GM12878 (cell line): ENCODE data around the gene PTPN14. TPM values are rescaled to one million over a fixed set of nuclear protein-coding genes. Genes with fewer than 3 reads are reported as not detected.

Experiments used
- ATAC-seq: fragments of 200-7000 bp; cut with Tn5 transposase; 3 replicates; pipeline ENCODE4 v1.9.1; 2020; ENCODE audit warnings: mild to moderate bottlenecking, moderate library complexity
- BruUV-seq: library from RNA; stranded (reverse); fragments of 400-500 nt; replicated peaks from 2 replicates; lab custom pipeline; 2021; lab: Mats Ljungman, UMichigan
- CTCF ChIA-PET: fragments of 300-600 bp; sonication (Branson Sonifier 250); formaldehyde crosslinking; extraction: SDS; loops from one replicate; lab custom pipeline; 2021; ENCODE audit warnings: inconsistent platforms; lab: Yijun Ruan, JAX
- POLR2A ChIA-PET: fragments of 350-600 bp; formaldehyde crosslinking; extraction: SDS; loops from one replicate; lab custom pipeline; 2021; ENCODE audit warnings: inconsistent platforms; lab: Charles Lee
- RAD21 ChIA-PET: fragments of 300-600 bp; sonication (Branson Sonifier 250); formaldehyde crosslinking; loops from one replicate; lab custom pipeline; 2023; ENCODE audit warnings: antibody characterized with exemption; ENCODE audit not compliant: unreplicated experiment; lab: Charles Lee
- SMC1A ChIA-PET: fragments of 300-600 bp; sonication (Branson Sonifier 250); formaldehyde crosslinking; loops from one replicate; lab custom pipeline; 2023; ENCODE audit not compliant: unreplicated experiment, uncharacterized antibody; lab: Charles Lee
- DNase-seq: peaks from one replicate; pipeline ENCODE4 v3.0.0-alpha.2; 2011; ENCODE audit warnings: low read depth, low spot score
- FAIRE-seq: peaks from 3 replicates; lab custom pipeline; 2011; peaks lifted over from hg19 to GRCh38; lab: Jason Lieb, UNC
- H2AFZ ChIP-seq: 2 replicates; pipeline ENCODE4 v1.6.0; 2011; ENCODE audit warnings: low read depth, low read length, control low read depth; ENCODE audit not compliant: control insufficient read depth
- H3K27ac ChIP-seq: 2 replicates; pipeline ENCODE4 v1.5.1; 2011; ENCODE audit warnings: control low read depth; ENCODE audit not compliant: control insufficient read depth, insufficient read depth
- H3K27me3 ChIP-seq, 2 experiments: replicated peaks in 1 of 2; 2 replicates each; pipeline versions ENCODE4 v1.6.0 to v1.6.1; 2011; ENCODE audit warnings: low read length in 1 of 2; ENCODE audit not compliant: control insufficient read depth in 2 of 2, insufficient read depth in 2 of 2
- H3K36me3 ChIP-seq, 2 experiments: 2 replicates each; pipeline ENCODE4 v1.5.1; 2011; ENCODE audit warnings: low read length in 1 of 2; ENCODE audit not compliant: control insufficient read depth in 2 of 2, insufficient read depth in 2 of 2
- H3K4me1 ChIP-seq: 2 replicates; pipeline ENCODE4 v1.6.1; 2011; ENCODE audit warnings: mild to moderate bottlenecking, low read length, moderate library complexity, mixed read lengths; ENCODE audit not compliant: control insufficient read depth, insufficient read depth
- H3K4me2 ChIP-seq: 2 replicates; pipeline ENCODE4 v1.6.0; 2011; ENCODE audit warnings: control low read depth; ENCODE audit not compliant: control insufficient read depth, insufficient read depth
- H3K4me3 ChIP-seq: fragments of 200-600 bp; sonication (generic); 2 replicates; pipeline ENCODE4 v1.5.1; 2016
- H3K79me2 ChIP-seq: 2 replicates; pipeline ENCODE4 v1.6.0; 2011; ENCODE audit warnings: low read length; ENCODE audit not compliant: control insufficient read depth, insufficient read depth
- H3K9ac ChIP-seq: 2 replicates; pipeline ENCODE4 v1.8.0; 2011; ENCODE audit warnings: low read length, control low read depth, mixed read lengths; ENCODE audit not compliant: control insufficient read depth, insufficient read depth
- H3K9me3 ChIP-seq: replicated peaks from 3 replicates; pipeline ENCODE4 v1.5.1; 2011; ENCODE audit warnings: mild to moderate bottlenecking, low read length; ENCODE audit not compliant: control insufficient read depth, insufficient read depth
- H4K20me1 ChIP-seq: 2 replicates; pipeline ENCODE4 v1.6.0; 2011; ENCODE audit not compliant: control insufficient read depth, insufficient read depth
- E2F8 ChIP-seq: fragments of 450-650 bp; IDR thresholded peaks from 2 replicates; pipeline ENCODE4 v1.6.1; 2018; ENCODE audit warnings: mild to moderate bottlenecking, low read depth, moderate library complexity; ENCODE audit not compliant: partially characterized antibody
- NFYA ChIP-seq: IDR thresholded peaks from 2 replicates; pipeline ENCODE4 v1.6.1; 2011; ENCODE audit warnings: low read depth, mild to moderate bottlenecking, low read length, improper control_type of control experiment, borderline replicate concordance
- PAX5 ChIP-seq: IDR thresholded peaks from 2 replicates; pipeline ENCODE4 v1.6.1; 2011; ENCODE audit warnings: low read depth, low read length, borderline replicate concordance
- RB1 ChIP-seq: fragments of 450-650 bp; formaldehyde crosslinking; IDR thresholded peaks from 2 replicates; pipeline ENCODE4 v1.6.1; 2017; ENCODE audit warnings: mild to moderate bottlenecking, borderline replicate concordance
- SMC3 ChIP-seq: IDR thresholded peaks from 2 replicates; pipeline ENCODE4 v1.6.1; 2011; ENCODE audit warnings: low read length, improper control_type of control experiment, borderline replicate concordance
- SREBF1 ChIP-seq: IDR thresholded peaks from 2 replicates; pipeline ENCODE4 v1.6.1; 2012; ENCODE audit warnings: mild to moderate bottlenecking, low read length
- ZBTB4 ChIP-seq: fragments of 450-650 bp; formaldehyde crosslinking; IDR thresholded peaks from 2 replicates; pipeline ENCODE4 v1.4.0; 2022; ENCODE audit warnings: mild to moderate bottlenecking, moderate library complexity
- ZNF274 ChIP-seq: IDR thresholded peaks from one replicate; pipeline ENCODE4 v1.8.0; 2011; ENCODE audit not compliant: insufficient read length, insufficient read depth
- ZSCAN29 ChIP-seq: fragments of 450-650 bp; IDR thresholded peaks from 2 replicates; pipeline ENCODE4 v1.6.1; 2017; ENCODE audit warnings: mild to moderate bottlenecking, moderate library complexity
- WGBS: methylation state at CpG from one replicate; pipeline ENCODE4 v1.1.6; 2016; ENCODE audit warnings: low lambda C conversion rate; ENCODE audit not compliant: insufficient replicate concordance, insufficient coverage; ENCODE audit errors: missing lambda C conversion rate; 5-methylcytosine and 5-hydroxymethylcytosine counted together
- in situ Hi-C: fragments of 300-500 bp; cut with MboI; formaldehyde crosslinking; loops from 9 replicates; pipeline ENCODE4 v1.14.3; 2018; ENCODE audit warnings: mixed read lengths
- intact Hi-C: fragments of 100-400 bp; cut with micrococcal nuclease; formaldehyde crosslinking; loops from one replicate; pipeline ENCODE4 v1.14.2; 2022; ENCODE audit not compliant: unreplicated experiment
- polyA plus RNA-seq, 11 experiments: library from polyadenylated mRNA; depleted of rRNA in 4 of 11; unstranded in 6 of 11; stranded (reverse) in 5 of 11; fragments of >200 nt; fragmentation: Nextera tagmentation in 4 of 11; fragmentation: Illumina TruSeq in 1 of 11; extraction: Ambion mirVana in 4 of 11; extraction: Trizol in 1 of 11; gene quantifications; 1 replicate in 1 of 11; 2 replicates in 10 of 11; pipeline versions ENCODE4 v1.2.1 to v1.2.3, GENCODE V29; 2011 to 2016; ENCODE audit warnings: inconsistent platforms in 2 of 11, missing spikeins in 2 of 11, low read depth in 1 of 11
- total RNA-seq, 4 experiments: library from RNA; depleted of rRNA in 3 of 4; stranded (reverse); fragments of >200 nt in 3 of 4; fragmentation: Illumina TruSeq in 1 of 4; extraction: Trizol in 1 of 4; gene quantifications; 2 replicates each; pipeline versions ENCODE4 v1.2.1 to v1.2.3, GENCODE V29; 2013 to 2021
- TF ChIP-seq, protein P1 (sequence below), 3 experiments: IDR thresholded peaks in 2 of 3; conservative IDR thresholded peaks in 1 of 3; 2 replicates each; pipeline ENCODE4 v1.5.1; 2011; ENCODE audit warnings: low read depth in 3 of 3, low read length in 3 of 3, mild to moderate bottlenecking in 3 of 3, control low read depth in 2 of 3, moderate library complexity in 2 of 3, inconsistent platforms in 1 of 3, mixed read lengths in 1 of 3; ENCODE audit not compliant: control insufficient read depth in 2 of 3, insufficient read depth in 1 of 3; ENCODE audit errors: extremely low read depth in 1 of 3

The PTPN14 gene
- total and polyA plus RNA-seq, 10 of the 15 experiments (the other 5 are each of a cell fraction or from before 2014, with no cell fraction given) = 0.05 to 5.1 (median 0.44) TPM

GRCh38 chr1:214351551-214352277 lies 199.7 kb downstream of the PTPN14 start (continued):
- TF ChIP-seq E2F8 (no peak), RB1 (no peak), SREBF1 (no peak), PAX5 (no peak)
- TF ChIP-seq, protein P1, sequence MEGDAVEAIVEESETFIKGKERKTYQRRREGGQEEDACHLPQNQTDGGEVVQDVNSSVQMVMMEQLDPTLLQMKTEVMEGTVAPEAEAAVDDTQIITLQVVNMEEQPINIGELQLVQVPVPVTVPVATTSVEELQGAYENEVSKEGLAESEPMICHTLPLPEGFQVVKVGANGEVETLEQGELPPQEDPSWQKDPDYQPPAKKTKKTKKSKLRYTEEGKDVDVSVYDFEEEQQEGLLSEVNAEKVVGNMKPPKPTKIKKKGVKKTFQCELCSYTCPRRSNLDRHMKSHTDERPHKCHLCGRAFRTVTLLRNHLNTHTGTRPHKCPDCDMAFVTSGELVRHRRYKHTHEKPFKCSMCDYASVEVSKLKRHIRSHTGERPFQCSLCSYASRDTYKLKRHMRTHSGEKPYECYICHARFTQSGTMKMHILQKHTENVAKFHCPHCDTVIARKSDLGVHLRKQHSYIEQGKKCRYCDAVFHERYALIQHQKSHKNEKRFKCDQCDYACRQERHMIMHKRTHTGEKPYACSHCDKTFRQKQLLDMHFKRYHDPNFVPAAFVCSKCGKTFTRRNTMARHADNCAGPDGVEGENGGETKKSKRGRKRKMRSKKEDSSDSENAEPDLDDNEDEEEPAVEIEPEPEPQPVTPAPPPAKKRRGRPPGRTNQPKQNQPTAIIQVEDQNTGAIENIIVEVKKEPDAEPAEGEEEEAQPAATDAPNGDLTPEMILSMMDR (IDR thresholded peaks at IDR 0.05 in 2 of 3, conservative IDR thresholded peaks at IDR 0.05 in 1 of 3; ENCODE audit: control insufficient read depth in 2 of 3, extremely low read depth in 1 of 3, insufficient read depth in 1 of 3, low read depth in 3 of 3, low read length in 3 of 3) = no peak
- TF ChIP-seq, all 136 proteins: peak for 0

GRCh38 chr1:214349781-214350180 lies 201.6 kb downstream of the PTPN14 start:
- WGBS = 71% methylated on average over 2 of the region's 2 CpGs
- intact Hi-C loops (no loop called here), in situ Hi-C loops (no loop called here)
- SMC1A ChIA-PET = interaction anchor here (1.0 to 2.1 kb wide), 5 partner anchors 10 to 38 kb away, joined by 3 to 8 read pairs (median 3); no protein-coding TSS in a partner anchor
- no peak overlapping the region for H3K4me2 ChIP-seq
- H3K4me3 ChIP-seq = no peak overlapping the region
- no peaks in the 10 kb centered on the region for H3K4me1 ChIP-seq
- H3K27me3 ChIP-seq = peaks cover 0 to 2% of the 10 kb centered on the region in 2 experiments; a peak in 1 of 4 replicates
- FAIRE-seq (no peak), DNase-seq (no peak), ATAC-seq (no peak)
- H4K20me1 ChIP-seq = no peaks in the 10 kb centered on the region
- no peak overlapping the region for H3K27ac ChIP-seq
- no peak overlapping the region for H2AFZ ChIP-seq
- POLR2A ChIA-PET = interaction anchor here (0.6 to 0.7 kb wide), 2 partner anchors 52 to 511 kb away, joined by 4 to 6 read pairs; no protein-coding TSS in a partner anchor
- H3K36me3 ChIP-seq = no peaks in the 10 kb centered on the region
- CTCF ChIA-PET = interaction anchor here (0.6 to 1.9 kb wide), 8 partner anchors 11 to 235 kb away, joined by 3 to 12 read pairs (median 4); no protein-coding TSS in a partner anchor
- H3K79me2 ChIP-seq = no peaks in the 10 kb centered on the region
- no TSS peak for BruUV-seq
- H3K9ac ChIP-seq = no peak overlapping the region
- RAD21 ChIA-PET = interaction anchor here (1.1 to 1.4 kb wide), 3 partner anchors 10 to 20 kb away, joined by 3 to 6 read pairs (median 3); no protein-coding TSS in a partner anchor
- no peaks in the 10 kb centered on the region; the same call in 2 of the 3 replicates for H3K9me3 ChIP-seq
- TF ChIP-seq ZBTB4 (no peak), SMC3 (no peak), ZSCAN29 (no peak), NFYA (no peak), ZNF274 (no peak)
